ENCODE measurements around the gene OR2B2.

The OR2B2 gene

DNA sequence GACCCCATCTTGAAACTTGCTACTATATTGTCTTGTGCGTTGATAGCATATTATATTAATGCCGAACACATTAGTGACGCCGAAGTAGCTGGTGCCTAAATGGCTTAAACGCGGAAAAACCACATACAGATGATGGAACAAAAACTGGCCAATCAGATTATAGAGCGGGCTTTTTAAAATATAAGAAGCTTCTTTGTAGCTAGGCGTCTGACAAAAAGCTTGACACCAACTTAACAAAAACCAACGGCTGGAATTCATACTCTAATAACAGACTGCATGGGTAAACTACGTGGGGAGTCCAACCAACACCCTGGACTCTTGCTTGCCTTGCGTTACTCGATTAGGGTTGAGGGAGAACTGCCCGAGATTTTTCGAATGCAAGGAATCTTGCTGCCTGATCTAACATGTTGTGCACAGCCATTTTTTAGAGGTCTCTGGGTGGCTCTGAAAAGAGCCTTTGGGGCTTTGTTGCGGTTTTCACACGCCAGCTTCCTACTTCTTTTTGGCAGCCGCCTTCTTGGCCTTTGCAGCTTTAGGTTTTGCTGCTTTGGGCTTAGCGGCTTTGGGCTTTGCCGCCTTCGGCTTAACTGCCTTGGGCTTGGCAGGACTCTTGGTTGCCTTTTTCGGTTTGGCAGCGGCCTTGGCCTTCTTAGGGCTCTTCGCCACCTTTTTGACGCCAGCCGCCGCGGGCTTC is 45.7 kb downstream of the OR2B2 start:
- peak; percentile 45 for DNase-seq

- peak; percentile 44 for DNase-seq
These were observed 46.3 kb downstream of the OR2B2 start for GRCh38 chr6:27865850-27866356.

- peak; percentile 75 for DNase-seq
These were observed 47.0 kb downstream of the OR2B2 start for GRCh38 chr6:27864906-27865849.

DNA sequence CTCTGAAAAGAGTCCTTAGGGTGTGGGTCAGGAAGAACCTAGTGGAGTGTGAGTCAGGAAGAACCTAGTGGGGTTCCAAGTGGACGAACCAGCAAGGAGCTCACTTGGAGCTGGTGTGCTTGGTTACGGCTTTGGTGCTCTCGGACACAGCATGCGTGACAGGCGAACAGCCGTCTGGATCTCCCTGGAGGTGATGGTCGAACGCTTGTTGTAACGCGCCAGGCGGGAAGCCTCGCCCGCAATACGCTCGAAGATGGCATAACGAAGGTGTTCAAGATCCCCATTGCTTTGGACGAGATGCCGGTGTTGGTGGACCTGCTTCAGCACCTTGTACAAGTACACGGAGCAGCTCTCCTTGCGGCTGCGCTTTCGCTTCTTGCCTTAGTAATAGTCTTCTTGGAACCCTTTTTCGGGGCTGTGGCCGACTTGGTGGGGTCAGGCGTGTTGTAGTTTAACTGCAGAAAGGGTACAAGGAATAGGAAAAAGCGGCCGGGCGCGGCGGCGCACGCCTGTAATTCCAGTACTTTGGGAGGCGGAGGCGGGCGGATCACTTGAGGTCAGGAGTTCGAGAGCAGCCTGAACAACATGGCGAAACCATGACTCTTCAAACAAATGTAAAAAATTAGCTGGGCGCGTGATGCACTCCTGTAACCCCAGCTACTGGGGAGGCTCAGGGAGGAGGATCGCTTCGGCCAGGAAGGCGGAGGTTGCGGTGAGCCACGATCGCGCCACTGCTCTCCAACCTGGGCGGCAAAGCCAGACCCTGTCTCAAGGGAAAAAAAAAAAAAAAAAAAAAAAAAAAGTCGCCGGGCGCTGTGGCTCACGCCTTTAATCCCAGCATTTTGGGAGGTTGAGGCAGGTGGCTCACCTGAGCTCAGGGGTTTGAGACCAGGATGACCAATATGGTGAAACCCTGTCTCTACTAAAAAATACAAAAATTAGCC is 48.0 kb downstream of the OR2B2 start:
- no peak for DNase-seq

- no peak for DNase-seq
These were observed 49.7 kb downstream of the OR2B2 start for GRCh38 chr6:27862396-27863066.

DNA sequence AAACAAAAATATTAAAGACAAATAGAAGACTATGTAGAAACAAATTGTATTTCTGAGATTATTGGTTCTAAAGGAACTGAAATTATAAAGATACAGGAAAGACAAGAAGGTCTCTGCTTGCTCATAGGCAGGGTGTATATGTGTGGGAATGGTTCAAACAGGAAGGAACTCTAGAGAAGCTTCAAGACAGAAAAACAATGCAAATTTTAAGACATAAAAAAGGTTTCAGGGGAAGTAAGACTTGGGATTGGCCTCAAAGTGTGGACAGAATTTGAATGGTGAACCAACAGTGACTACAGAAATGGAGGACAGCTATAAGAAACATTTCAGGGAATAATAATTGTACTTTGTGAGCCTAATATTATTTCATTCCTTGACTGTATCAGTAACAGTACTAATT is 50.3 kb downstream of the OR2B2 start:
- no peak for DNase-seq

- DNase-seq = no peak
These were observed 50.8 kb downstream of the OR2B2 start for GRCh38 chr6:27861276-27861840.
